Smooth muscle cell of the brain vasculature (primary cell): Measurements from ENCODE around the gene KLF13.
A peak's percentile ranks its signal among the peaks of the same experiment; 100 is the strongest.
"Not testable (repeated sequence)": the region's sequence is repeated elsewhere in the genome, so short reads cannot be mapped to it uniquely, and the experiment has no call there.

Source experiments
- DNase-seq: peaks from one replicate; pipeline ENCODE4 v3.0.0-alpha.2; 2012; ENCODE audit warnings: low read depth, low spot score

Gene KLF13

GRCh38 chr15:31345606-31346366, 19.2 kb downstream of the KLF13 start:
- no peak for DNase-seq

GRCh38 chr15:31346367-31347066, 19.9 kb downstream of the KLF13 start:
- DNase-seq = no peak

GRCh38 chr15:31347067-31347975, 20.7 kb downstream of the KLF13 start:
- DNase-seq = no peak

GRCh38 chr15:31347981-31348803, 21.6 kb downstream of the KLF13 start:
- DNase-seq = no peak

- no peak for DNase-seq
Observed at GRCh38 chr15:31349233-31350141, 22.9 kb downstream of the KLF13 start.

- DNase-seq = no peak
Observed at GRCh38 chr15:31350771-31351170, 24.1 kb downstream of the KLF13 start.

GRCh38 chr15:31352339-31352751, 25.7 kb downstream of the KLF13 start:
- DNase-seq = no peak

GRCh38 chr15:31352911-31353811, 26.5 kb downstream of the KLF13 start:
- DNase-seq = peak; percentile 69

GRCh38 chr15:31353931-31354330, 27.3 kb downstream of the KLF13 start:
- DNase-seq = no peak

- not testable (repeated sequence) for DNase-seq
Observed at GRCh38 chr15:31356097-31356496, 29.5 kb downstream of the KLF13 start.

GRCh38 chr15:31357148-31357547, 30.5 kb downstream of the KLF13 start:
- DNase-seq = no peak

GRCh38 chr15:31358163-31358562, 31.5 kb downstream of the KLF13 start:
- no peak for DNase-seq

- DNase-seq = no peak
Observed at GRCh38 chr15:31358957-31359701, 32.5 kb downstream of the KLF13 start.

GRCh38 chr15:31359702-31360111, 33.1 kb downstream of the KLF13 start:
- DNase-seq = no peak

- no peak for DNase-seq
Observed at GRCh38 chr15:31360158-31360561, 33.5 kb downstream of the KLF13 start.

GRCh38 chr15:31360843-31361763, 34.5 kb downstream of the KLF13 start:
- DNase-seq = no peak
